ENCODE measurements around the gene SPHK2.

SPHK2 gene

DNA sequence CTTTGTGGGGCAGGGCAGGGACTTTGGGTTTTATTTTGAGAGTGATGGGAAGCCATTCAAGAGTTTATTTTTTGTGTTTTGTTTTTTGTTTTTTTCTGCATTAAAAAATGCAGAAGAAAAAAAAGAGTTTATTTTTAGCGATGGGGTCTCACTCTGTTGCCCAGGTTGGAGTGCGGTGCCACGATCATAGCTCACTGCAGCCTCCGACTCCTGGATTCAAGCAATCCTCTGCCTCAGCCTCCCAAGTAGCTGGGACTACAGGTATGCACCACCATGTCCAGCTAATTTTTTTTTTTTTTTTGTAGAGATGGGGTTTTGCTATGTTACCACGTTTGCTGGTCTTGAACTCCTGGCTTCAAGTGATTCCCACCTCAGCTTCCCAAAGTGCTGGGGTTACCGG, 39.2 kb downstream of the SPHK2 start:
- Mint-ChIP-seq H3K27me3 (ENCODE audit: low read depth, poor library complexity) (peaks cover 11% of the 10 kb centered on the region), H3K36me3 (ENCODE audit: low read depth) (no peaks in the 10 kb centered on the region), H3K27ac (peak overlapping the region; percentile 2), H3K4me1 (peaks cover 36% of the 10 kb centered on the region), H3K9me3 (no peaks in the 10 kb centered on the region), H3K4me3 (no peak overlapping the region)
- TF ChIP-seq, protein P1, sequence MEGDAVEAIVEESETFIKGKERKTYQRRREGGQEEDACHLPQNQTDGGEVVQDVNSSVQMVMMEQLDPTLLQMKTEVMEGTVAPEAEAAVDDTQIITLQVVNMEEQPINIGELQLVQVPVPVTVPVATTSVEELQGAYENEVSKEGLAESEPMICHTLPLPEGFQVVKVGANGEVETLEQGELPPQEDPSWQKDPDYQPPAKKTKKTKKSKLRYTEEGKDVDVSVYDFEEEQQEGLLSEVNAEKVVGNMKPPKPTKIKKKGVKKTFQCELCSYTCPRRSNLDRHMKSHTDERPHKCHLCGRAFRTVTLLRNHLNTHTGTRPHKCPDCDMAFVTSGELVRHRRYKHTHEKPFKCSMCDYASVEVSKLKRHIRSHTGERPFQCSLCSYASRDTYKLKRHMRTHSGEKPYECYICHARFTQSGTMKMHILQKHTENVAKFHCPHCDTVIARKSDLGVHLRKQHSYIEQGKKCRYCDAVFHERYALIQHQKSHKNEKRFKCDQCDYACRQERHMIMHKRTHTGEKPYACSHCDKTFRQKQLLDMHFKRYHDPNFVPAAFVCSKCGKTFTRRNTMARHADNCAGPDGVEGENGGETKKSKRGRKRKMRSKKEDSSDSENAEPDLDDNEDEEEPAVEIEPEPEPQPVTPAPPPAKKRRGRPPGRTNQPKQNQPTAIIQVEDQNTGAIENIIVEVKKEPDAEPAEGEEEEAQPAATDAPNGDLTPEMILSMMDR (IDR thresholded peaks at IDR 0.05): no peak
- no peak for DNase-seq

DNA sequence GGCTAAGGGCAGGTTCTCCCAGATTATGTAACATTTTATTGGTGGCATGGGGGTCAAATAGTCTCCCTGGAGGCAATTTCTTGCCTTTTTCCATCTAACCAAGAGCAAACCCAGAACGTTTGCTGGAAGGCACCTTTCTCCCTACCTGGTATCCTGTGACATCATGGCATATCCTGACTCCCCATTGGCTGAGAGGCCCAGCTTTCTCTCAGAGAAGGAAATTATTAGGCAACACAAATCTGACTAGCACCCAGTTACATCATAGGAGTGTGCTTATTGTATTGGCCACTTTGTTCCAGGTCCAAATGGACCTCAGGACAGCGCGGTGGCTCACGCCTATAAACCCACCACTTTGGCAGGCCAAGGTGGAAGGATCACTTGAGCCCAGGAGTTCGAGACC, 40.5 kb downstream of the SPHK2 start:
- no peak overlapping the region for H3K4me3 Mint-ChIP-seq
- H3K27me3 Mint-ChIP-seq (ENCODE audit: low read depth, poor library complexity): peaks cover 11% of the 10 kb centered on the region
- no peaks in the 10 kb centered on the region for H3K9me3 Mint-ChIP-seq
- peaks cover 29% of the 10 kb centered on the region for H3K4me1 Mint-ChIP-seq
- H3K36me3 Mint-ChIP-seq (ENCODE audit: low read depth): no peaks in the 10 kb centered on the region
- TF ChIP-seq, protein P1 (IDR thresholded peaks at IDR 0.05): no peak
- no peak overlapping the region for H3K27ac Mint-ChIP-seq
- no peak for DNase-seq

DNA sequence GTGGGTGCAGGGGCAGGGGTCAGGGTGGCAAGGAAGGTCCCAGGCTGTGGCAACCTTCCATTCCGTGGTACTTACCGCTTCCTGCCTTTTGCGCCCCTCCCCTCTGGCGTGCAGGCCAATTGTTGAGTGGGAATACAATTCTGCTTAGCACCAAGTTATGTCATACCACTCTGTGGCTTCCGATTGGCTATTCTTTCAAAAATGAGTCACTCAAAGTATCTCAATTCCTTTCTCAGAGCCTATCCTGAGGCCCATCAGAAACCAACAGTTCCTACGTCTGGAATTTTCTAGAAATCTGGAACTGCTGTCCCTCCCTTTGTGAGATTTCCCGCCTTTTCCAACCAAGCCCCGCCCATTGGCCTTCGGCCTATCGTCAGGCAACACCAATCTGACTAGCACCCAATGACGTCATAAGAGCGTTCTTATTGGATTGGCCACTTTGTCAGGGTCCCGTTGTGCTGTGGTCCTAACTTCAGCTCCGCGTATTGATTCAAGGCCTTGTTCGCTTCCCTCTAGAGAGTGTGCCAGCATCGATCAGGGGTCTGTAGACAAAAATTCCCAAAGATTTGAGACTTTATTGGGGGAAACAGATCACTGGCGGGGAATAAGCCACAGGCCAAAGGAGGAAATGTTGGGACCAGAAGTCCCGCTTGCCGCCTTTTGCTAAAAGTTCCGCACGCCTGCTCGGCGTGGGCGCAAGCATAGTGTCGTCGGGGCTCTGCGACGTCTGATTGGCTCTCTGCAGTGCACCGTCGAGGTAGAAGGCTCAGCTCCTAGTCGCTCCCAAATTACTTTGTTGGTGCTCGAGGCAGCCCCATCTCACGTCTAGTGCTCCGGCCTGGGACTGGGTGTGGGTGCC, 41.8 kb downstream of the SPHK2 start:
- H3K36me3 Mint-ChIP-seq (ENCODE audit: low read depth): no peaks in the 10 kb centered on the region
- H3K27me3 Mint-ChIP-seq (ENCODE audit: low read depth, poor library complexity): peaks cover 11% of the 10 kb centered on the region
- DNase-seq: peak; percentile 47
- H3K4me3 Mint-ChIP-seq: no peak overlapping the region
- no peaks in the 10 kb centered on the region for H3K9me3 Mint-ChIP-seq
- H3K4me1 Mint-ChIP-seq: peaks cover 29% of the 10 kb centered on the region
- TF ChIP-seq, protein P1 (IDR thresholded peaks at IDR 0.05): no peak
- no peak overlapping the region for H3K27ac Mint-ChIP-seq

DNA sequence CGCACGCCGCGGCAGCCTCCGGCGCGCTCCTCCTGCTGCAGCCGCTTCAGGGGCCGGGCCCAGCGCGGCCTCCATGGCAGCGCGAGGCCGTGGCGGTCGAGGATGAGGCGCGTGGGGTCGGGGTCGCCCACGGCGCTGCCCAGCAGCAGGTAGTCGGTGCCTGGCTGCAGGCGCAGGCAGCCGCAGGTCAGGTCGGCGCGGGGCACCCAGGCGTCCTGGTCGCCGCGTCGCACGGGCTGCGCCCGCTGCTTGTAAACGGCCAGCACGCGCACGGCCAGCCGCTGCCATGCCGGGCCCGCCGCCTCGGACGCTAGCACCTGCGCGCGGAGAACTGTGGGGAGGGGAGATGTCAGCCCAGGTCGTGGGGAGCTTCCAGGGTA, 42.4 kb downstream of the SPHK2 start:
- TF ChIP-seq, protein P1 (IDR thresholded peaks at IDR 0.05): no peak
- H3K9me3 Mint-ChIP-seq: no peaks in the 10 kb centered on the region
- peaks cover 11% of the 10 kb centered on the region for H3K27me3 Mint-ChIP-seq (ENCODE audit: low read depth, poor library complexity)
- DNase-seq: no peak
- no peak overlapping the region for H3K27ac Mint-ChIP-seq
- peaks cover 27% of the 10 kb centered on the region for H3K4me1 Mint-ChIP-seq
- H3K36me3 Mint-ChIP-seq (ENCODE audit: low read depth): no peaks in the 10 kb centered on the region
- H3K4me3 Mint-ChIP-seq: no peak overlapping the region

DNA sequence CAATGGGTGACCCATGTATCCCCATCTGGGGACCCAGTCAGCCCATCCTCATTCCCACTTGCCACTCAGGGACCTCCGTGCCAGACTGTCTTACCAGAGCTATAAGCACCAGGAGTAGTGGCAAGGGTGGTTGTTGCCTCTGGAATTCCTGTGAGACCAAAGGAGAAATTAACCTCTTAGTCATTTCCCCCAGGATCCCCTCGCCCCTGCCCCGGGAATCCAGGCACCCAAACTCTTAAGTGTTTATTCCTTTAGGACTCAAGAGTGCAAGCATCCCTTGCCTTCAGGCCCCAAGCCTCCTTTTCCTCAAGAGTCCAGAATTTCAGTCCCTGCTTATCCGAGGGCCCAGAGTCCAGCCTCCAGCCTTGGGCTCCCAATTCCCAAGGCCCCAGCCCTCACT, 44.4 kb downstream of the SPHK2 start:
- TF ChIP-seq, protein P1 (IDR thresholded peaks at IDR 0.05): no peak
- H3K27ac Mint-ChIP-seq: no peak overlapping the region

DNA sequence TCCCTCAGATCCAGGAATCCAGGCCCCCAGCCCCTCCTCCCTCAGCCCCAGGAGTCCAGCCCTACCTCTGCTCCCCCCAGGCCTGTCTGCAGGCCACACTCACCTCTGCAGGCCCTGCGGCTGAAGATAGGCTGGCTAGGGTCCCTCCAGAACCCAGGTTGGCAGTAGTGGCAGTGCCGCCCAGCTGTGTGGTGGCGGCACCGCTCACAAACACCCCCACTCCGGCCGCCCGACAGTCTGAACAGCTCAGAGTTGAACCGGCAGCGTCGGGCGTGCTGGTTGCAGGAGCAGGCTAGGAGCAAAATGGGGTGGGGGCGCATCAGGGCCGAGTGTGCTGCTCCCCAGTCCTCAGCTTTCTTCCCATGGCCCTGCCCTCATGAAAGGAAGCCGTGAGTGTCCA, 45.2 kb downstream of the SPHK2 start:
- Mint-ChIP-seq H3K27me3 (ENCODE audit: low read depth, poor library complexity) (peaks cover 2% of the 10 kb centered on the region), H3K4me1 (peaks cover 26% of the 10 kb centered on the region), H3K4me3 (no peak overlapping the region), H3K9me3 (peaks cover under 1% of the 10 kb centered on the region), H3K36me3 (ENCODE audit: low read depth) (no peaks in the 10 kb centered on the region), H3K27ac (no peak overlapping the region)
- TF ChIP-seq, protein P1 (IDR thresholded peaks at IDR 0.05): no peak
- no peak for DNase-seq

More for the DNA sequence above, 44.4 kb downstream of the SPHK2 start:
- no peak for DNase-seq
- peaks cover 6% of the 10 kb centered on the region for H3K27me3 Mint-ChIP-seq (ENCODE audit: low read depth, poor library complexity)
- H3K4me1 Mint-ChIP-seq: peaks cover 26% of the 10 kb centered on the region
- no peaks in the 10 kb centered on the region for H3K36me3 Mint-ChIP-seq (ENCODE audit: low read depth)
- H3K4me3 Mint-ChIP-seq: no peak overlapping the region
- H3K9me3 Mint-ChIP-seq: no peaks in the 10 kb centered on the region
